GM12891 (cell line): Measurements from ENCODE around the gene CLIC3.
A peak's percentile ranks its signal among the peaks of the same experiment; 100 is the strongest.

ENCODE experiments used
- DNase-seq: peaks from one replicate; pipeline ENCODE4 v3.0.0; 2011; ENCODE audit warnings: low spot score; ENCODE audit not compliant: insufficient read length
- FAIRE-seq: peaks from 2 replicates; lab custom pipeline; 2011; peaks lifted over from hg19 to GRCh38; lab: Jason Lieb, UNC
- PAX5 ChIP-seq: IDR thresholded peaks from 2 replicates; pipeline ENCODE4 v1.6.1; 2011; ENCODE audit warnings: low read length, moderate library complexity, mild to moderate bottlenecking; ENCODE audit not compliant: insufficient read depth, severe bottlenecking
- POLR2A ChIP-seq: IDR thresholded peaks from 2 replicates; pipeline ENCODE4 v1.6.1; 2011; ENCODE audit warnings: low read depth, low read length, control low read depth
- POLR2AphosphoS5 ChIP-seq: IDR thresholded peaks from 2 replicates; pipeline ENCODE4 v1.6.1; 2011; ENCODE audit warnings: low read depth, low read length, control low read depth
- POU2F2 ChIP-seq: IDR thresholded peaks from 2 replicates; pipeline ENCODE4 v1.6.1; 2011; ENCODE audit warnings: low read depth, mild to moderate bottlenecking, control low read depth, low read length, moderate library complexity
- SPI1 ChIP-seq: IDR thresholded peaks from 2 replicates; pipeline ENCODE4 v1.6.1; 2011; ENCODE audit warnings: low read depth, low read length, control low read depth
- TAF1 ChIP-seq: IDR thresholded peaks from 2 replicates; pipeline ENCODE4 v1.6.1; 2011; ENCODE audit warnings: low read depth, low read length, control low read depth

CLIC3 gene

DNA sequence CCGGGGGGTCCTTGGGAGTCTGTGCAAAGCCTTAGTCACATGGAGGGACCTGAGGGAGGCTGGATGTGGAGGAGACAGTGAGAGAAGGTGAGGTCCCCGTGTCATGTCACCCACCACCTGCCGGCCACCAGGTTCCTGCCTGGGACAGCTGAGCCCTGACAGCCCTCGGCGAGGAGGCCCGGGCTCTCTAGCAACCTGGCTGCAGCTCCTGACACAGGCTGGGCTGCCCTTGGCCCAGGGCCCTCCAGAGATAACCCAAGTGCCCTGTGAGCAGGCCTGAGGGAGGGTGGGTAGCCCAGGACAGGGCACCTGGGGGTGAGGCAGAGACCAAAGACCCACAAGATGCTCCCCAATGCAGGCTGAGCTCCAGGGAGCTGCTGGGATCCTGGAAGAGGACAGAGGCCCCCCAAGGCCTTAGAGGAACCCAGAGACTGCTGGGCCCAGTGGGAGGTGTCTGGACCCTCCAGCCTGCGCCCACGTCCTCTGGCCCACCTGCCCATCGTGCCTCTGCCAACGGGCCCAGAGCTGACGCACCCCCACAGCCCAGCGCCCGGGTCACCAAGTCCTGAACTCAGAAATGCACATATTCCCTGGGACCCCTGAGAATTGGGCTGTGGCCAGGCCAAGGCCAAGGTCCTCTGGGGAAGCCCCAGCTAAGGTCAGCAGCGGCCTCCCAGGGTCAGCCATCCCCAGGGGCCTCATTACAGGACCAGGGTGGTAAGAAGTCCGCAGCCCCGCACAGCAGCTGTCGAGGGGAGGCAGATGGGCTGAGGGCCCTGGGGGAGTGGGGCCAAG lies 27.8 kb downstream of the CLIC3 start:
- no peak for FAIRE-seq
- DNase-seq: no peak
- TF ChIP-seq POLR2A: no peak
- TF ChIP-seq POU2F2: no peak

DNA sequence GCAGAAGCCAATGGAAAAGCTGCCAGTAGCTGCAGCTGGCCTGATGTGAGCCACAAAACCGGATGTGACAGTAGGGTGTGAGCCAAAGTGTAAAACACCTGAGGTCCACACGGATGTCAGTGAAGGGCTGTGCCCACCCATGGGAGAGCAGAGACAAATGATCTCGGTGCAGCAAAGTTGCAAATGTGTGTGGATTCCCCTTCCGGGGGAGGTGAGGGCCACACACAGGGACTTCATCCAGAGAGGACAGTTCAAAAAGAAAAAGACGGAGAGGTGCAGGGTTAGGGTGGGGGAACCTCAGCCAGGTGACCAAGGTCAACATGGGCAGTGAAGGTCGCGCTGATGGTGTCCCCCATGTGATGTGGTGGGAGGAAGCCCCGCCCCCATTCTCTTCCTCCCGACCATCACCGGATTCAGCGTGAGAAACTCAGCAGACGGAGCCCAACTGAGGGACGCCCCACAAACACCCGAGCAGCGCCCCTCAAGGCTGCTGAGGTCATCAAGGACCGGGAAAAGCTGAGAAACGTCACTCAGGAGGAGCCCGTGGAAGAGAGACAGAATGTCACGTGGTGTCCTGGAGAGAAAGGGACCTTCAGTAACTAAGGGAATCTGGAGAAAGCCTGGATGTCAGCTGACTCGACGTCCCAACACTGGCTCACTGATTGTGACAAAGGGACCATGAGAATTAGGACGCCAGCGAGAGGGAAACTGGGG lies 30.4 kb downstream of the CLIC3 start:
- FAIRE-seq (peak; percentile 20), DNase-seq (no peak)
- no peak for TF ChIP-seq PAX5
- TF ChIP-seq POLR2AphosphoS5: no peak
- TF ChIP-seq TAF1: no peak
- no peak for TF ChIP-seq SPI1
- TF ChIP-seq POLR2A: no peak
- no peak for TF ChIP-seq POU2F2

DNA sequence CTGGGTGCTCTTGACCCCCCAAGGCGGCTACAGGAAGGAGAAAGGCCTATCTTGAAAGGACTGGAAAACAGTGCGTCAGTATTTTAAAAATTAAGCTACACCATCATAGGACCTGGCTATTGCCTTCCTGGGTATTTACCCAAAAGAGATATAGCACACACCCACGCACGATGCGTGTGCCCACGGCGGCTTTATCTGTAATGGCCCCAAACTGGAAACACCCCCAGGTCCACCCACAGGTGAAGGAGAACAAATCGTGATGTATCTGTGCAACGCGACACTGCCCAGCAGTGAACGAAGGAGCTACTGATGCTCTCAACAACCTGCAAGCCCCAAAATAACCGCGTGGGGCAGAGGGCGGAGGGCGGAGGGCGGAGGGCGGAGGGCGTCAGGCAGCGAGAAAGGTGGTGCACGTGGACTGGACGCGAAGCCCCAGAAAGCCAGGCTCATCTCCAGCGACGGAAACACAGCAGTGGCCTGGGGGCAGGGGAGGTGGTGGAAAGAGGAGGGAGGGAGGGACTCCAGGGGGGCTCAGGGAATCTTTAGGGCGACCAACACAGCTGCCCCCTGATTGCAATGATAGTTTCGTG lies 31.4 kb downstream of the CLIC3 start:
- DNase-seq (no peak), FAIRE-seq (no peak)
- TF ChIP-seq TAF1: no peak
- TF ChIP-seq PAX5: no peak
- no peak for TF ChIP-seq POU2F2
- TF ChIP-seq POLR2A: no peak
- TF ChIP-seq POLR2AphosphoS5: no peak
- TF ChIP-seq SPI1: no peak

DNA sequence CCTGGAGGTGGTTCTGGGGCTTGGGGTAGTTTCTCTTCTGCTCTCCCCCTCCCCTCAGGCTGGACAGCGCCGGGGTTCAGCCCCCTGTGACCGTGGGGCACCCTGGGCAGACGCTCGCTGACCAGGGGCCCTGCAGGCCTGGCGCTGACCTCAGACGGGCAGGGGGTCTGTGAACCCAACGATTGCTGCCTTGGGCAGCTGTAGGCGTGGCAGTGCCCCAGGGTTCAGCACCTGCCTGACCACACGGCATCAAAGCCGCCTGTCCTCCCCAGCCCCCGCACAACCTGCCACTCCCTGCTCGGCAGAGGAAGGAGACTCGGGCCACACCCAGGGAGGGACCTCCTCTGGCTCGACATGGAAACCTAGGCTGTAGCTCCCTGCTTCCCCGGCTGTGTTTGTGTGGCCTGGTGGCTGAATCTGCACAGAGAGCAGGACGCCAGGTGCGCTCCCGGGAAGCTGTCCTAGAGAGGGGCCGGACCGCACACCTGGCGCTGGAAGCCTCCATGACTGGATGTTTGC lies 32.1 kb downstream of the CLIC3 start:
- no peak for TF ChIP-seq POLR2A
- no peak for TF ChIP-seq POLR2AphosphoS5
- FAIRE-seq (no peak), DNase-seq (no peak)

DNA sequence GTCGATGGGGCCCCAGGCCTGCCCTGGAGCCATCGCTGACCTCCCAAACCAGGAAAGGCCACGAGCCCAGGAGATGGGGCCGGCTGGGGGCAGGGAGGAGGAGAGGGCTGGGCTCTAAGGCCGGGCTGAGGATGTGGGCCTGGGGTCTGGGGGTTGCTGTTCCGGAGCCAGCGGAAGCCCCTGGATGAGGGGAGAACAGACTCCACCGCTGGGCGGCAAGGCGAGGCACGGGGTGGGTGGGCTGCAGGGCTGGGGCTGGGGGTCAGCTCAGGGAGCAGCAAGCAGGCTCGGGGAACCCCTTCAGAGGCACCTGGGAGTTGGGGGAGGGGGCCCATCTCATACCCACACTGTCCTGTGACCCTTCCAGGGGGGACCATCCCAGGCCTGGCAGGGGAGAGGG lies 32.6 kb downstream of the CLIC3 start:
- TF ChIP-seq POU2F2 (no peak), POLR2A (no peak), TAF1 (no peak), POLR2AphosphoS5 (no peak), SPI1 (no peak), PAX5 (no peak)
- DNase-seq (no peak), FAIRE-seq (no peak)

DNA sequence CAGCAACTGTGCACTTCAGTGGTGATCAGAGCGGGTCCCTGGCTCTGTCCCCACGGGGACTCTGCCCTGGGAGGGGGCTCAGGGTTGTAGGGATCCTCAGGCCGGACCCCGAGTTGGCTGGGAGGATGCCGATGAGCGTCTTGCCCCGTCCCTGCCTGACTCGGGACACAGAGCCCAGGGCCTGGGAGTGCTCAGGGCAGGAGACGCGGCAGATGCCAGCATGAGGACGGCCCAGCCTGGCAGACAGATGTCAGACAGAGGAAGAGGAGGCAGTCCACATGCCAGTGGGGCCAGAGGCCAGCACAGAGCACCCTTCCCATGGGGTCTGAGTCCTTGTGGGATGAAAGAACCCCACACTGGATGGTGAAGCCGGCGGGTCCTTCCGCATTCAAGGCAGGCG lies 33.0 kb downstream of the CLIC3 start:
- TF ChIP-seq TAF1 (no peak), POLR2AphosphoS5 (no peak), POLR2A (no peak), SPI1 (no peak), PAX5 (no peak), POU2F2 (no peak)
- no peak for DNase-seq
- no peak for FAIRE-seq

DNA sequence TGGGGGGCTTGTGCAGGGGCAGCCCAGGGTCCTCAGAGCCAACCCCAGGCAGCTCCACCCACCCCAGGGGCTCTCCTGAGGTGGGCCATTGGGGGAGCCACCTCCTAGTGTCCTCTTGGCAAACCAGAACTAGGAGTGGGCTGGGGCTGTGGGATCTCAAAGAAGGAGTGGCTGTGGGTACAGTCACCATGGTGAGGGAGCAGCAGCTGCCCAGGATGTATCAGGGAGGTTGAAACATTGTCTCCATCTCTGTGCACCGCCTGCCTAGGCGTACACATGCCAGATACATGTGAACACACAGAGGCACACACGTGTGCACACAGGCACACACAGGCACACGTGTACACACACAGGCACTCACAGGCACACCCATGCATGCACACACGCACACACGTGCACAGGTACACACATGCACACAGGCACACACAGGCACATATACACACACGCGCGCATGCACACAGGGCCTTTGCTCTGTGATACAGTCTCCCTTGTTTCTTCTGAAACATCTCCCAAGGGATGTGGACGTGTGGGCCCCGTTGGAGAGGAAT lies 33.6 kb downstream of the CLIC3 start:
- no peak for DNase-seq
- TF ChIP-seq SPI1: no peak
- TF ChIP-seq TAF1: no peak
- no peak for TF ChIP-seq POU2F2
- no peak for TF ChIP-seq POLR2A
- no peak for TF ChIP-seq POLR2AphosphoS5
- TF ChIP-seq PAX5: no peak
- FAIRE-seq: no peak

DNA sequence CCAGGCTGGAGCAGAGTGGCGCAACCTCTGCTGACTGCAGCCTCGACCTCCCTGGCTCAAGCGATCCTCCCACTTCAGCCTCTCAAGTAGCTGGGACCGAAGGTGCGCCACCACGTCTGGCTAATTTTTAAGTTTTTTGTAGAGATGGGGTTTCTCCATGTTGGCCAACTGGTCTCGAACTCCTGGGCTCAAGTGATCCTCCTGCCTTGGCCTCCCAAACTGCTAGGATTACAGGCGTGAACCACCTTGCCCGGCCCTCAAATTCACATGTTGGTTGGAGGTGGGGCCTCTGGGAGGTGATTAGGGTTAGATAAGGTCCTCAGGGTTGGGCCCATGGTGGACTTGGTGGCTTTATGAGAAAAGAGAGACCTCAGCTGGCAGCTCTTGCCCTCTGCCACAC lies 34.2 kb downstream of the CLIC3 start:
- TF ChIP-seq POLR2AphosphoS5 (no peak), TAF1 (no peak), POU2F2 (no peak), POLR2A (no peak), SPI1 (no peak), PAX5 (no peak)
- DNase-seq: no peak
- no peak for FAIRE-seq

DNA sequence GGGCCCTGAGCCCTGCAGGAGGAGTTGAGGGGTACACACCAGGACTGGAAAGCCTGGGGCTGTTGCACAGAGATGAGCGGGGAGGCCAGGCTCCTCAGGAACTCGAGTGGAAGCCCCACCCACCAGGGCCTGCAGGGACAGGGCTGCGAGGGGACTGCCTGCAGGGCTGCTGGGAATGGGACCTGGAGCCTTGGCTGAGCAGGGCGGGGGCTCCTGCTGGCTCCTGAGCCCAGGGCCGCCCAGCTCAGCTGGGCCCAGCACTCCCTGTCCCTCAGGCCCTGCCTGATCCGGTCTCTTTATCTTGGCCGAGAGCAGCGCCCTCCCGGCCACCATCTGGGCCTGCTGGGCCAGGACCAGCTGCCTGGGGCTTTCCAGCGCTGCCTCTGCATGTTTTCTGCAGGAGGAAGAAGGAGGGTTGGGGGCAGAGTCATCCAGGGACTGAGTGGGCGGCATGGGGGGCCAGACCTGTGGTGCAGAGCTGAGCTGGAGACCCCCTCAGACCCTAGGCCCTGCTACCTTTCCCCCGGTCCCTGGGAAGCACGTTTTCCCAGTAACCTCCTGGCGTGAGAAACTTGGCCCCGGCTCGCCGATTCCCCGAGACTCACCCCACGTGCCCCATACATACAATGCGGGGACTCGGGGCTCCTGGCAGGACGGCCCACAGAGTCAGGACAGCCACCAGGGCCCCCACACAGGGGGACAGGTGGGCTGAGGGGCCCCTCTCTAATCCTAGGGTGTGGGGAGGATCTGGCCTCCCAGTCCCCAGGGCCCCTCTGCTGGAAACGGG lies 34.9 kb downstream of the CLIC3 start:
- FAIRE-seq (no peak), DNase-seq (no peak)
- TF ChIP-seq POU2F2 (no peak), POLR2AphosphoS5 (no peak), SPI1 (no peak), TAF1 (no peak), POLR2A (no peak), PAX5 (no peak)
